Right atrium auricular region (tissue), 2 donors: ENCODE results near the gene KRTAP13-3. TPM values are rescaled to one million over a fixed set of nuclear protein-coding genes. Genes with fewer than 3 reads are reported as not detected.

Source experiments
- DNase-seq: peaks from one replicate; pipeline ENCODE4 v3.0.0-alpha.2; 2019; ENCODE audit warnings: low spot score
- H3K27ac ChIP-seq, 2 donors: fragments of 200-600 bp; sonication (generic); 1 replicate in 1 of 2; 2 replicates in 1 of 2; pipeline ENCODE4 v1.5.1; 2016 to 2019
- H3K27me3 ChIP-seq, 2 donors: fragments of 200-600 bp; sonication (generic); one replicate each; pipeline versions ENCODE4 v1.5.1 to v1.6.0; 2017 to 2019
- H3K36me3 ChIP-seq: fragments of 200-600 bp; sonication (generic); one replicate; pipeline ENCODE4 v1.5.1; 2016
- H3K4me1 ChIP-seq, 2 donors: fragments of 200-600 bp; sonication (generic); one replicate each; pipeline versions ENCODE4 v1.5.1 to v1.6.0; 2017 to 2019
- H3K4me3 ChIP-seq, 2 donors: fragments of 200-600 bp; sonication (generic); 1 replicate in 1 of 2; 2 replicates in 1 of 2; pipeline ENCODE4 v1.5.1; 2017 to 2019; ENCODE audit warnings: mild to moderate bottlenecking in 1 of 2, moderate library complexity in 1 of 2
- H3K9me3 ChIP-seq, 2 donors: fragments of 200-600 bp; sonication (generic); one replicate each; pipeline ENCODE4 v1.5.1; 2019
- CTCF ChIP-seq, 2 donors: fragments of 200-600 bp; sonication (generic); IDR thresholded peaks; one replicate each; pipeline ENCODE4 v1.5.1; 2019; ENCODE audit warnings: antibody characterized with exemption in 2 of 2
- total RNA-seq, 2 donors: library from RNA; depleted of rRNA; stranded (reverse); fragments of >200 nt; gene quantifications; one replicate each; pipeline ENCODE4 v1.1.0, GENCODE V29; 2016

KRTAP13-3 gene
- total RNA-seq, 2 donors from 2014 or later = not detected

- DNase-seq = no peak
- Histone ChIP-seq H3K36me3 (no peaks in the 10 kb centered on the region), H3K27ac (no peak within 1 kb of the TSS), H3K4me3 (no peak within 1 kb of the TSS), H3K9me3 (no peaks in the 10 kb centered on the region), H3K27me3 (no peaks in the 10 kb centered on the region), H3K4me1 (no peaks in the 10 kb centered on the region)
- TF ChIP-seq CTCF (IDR thresholded peaks at IDR 0.05) = no peak
Observed at GRCh38 chr21:30430170-30430655, 4.5 kb upstream of the KRTAP13-3 start, which contains the start of gene KRTAP13-4. Gene KRTAP13-4, plus strand, starts transcription at chr21:30430220. Its CDS starts 56 bp downstream, at chr21:30430276.

- no peak overlapping the region for H3K4me3 ChIP-seq
- no peaks in the 10 kb centered on the region for H3K9me3 ChIP-seq
- H3K4me1 ChIP-seq = no peaks in the 10 kb centered on the region
- no peak overlapping the region for H3K27ac ChIP-seq
- no peaks in the 10 kb centered on the region for H3K36me3 ChIP-seq
- no peak for TF ChIP-seq CTCF (IDR thresholded peaks at IDR 0.05)
- no peak for DNase-seq
- H3K27me3 ChIP-seq = no peaks in the 10 kb centered on the region
Observed at GRCh38 chr21:30426731-30427130, 1.0 kb upstream of the KRTAP13-3 start.

GRCh38 chr21:30415993-30416392, 9.7 kb downstream of the KRTAP13-3 start:
- Histone ChIP-seq H3K4me1 (no peaks in the 10 kb centered on the region), H3K36me3 (no peaks in the 10 kb centered on the region), H3K27me3 (no peaks in the 10 kb centered on the region), H3K4me3 (no peak overlapping the region), H3K27ac (no peak overlapping the region), H3K9me3 (no peaks in the 10 kb centered on the region)
- no peak for TF ChIP-seq CTCF (IDR thresholded peaks at IDR 0.05)
- no peak for DNase-seq

DNA sequence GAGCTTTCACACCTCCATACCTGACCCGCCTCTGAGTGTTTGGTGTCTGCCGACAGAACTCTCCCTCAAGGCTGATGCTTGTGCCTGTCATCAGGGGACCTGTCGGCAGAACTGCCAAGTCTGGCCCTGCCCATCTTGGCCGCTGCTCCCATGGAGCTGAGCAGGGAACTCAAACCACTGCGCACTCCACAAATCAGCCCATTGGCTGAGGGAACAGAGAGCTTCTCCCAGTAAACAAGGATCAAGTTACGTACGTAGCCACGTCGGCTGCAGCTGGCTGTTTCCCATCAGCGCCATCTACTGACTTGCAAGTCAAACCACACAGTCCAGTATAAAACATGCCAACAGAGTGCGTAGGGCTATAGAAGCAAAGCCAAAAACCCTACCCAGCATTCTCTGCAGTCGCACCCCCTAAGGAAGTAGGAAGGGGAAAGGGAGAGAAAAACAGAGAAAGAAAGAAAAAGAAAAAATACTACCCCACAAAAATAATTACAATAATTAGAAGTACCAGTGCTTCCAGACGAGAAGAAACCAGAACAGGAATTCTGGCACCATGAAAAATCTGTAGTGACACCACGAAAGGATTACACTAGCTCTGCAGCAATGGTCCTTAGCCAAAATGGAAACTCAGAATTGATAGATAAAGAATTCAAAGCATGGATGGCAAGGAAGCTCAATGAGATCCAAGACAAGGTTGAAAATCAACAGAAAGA, 16.8 kb downstream of the KRTAP13-3 start:
- no peak for DNase-seq
- Histone ChIP-seq H3K36me3 (no peaks in the 10 kb centered on the region), H3K4me1 (no peaks in the 10 kb centered on the region), H3K27ac (no peak overlapping the region), H3K27me3 (no peaks in the 10 kb centered on the region), H3K9me3 (peaks cover 0 to 17% of the 10 kb centered on the region in 2 donors), H3K4me3 (no peak overlapping the region)
- TF ChIP-seq CTCF (IDR thresholded peaks at IDR 0.05) = peak in 1 of 2 donors; percentile 36

DNA sequence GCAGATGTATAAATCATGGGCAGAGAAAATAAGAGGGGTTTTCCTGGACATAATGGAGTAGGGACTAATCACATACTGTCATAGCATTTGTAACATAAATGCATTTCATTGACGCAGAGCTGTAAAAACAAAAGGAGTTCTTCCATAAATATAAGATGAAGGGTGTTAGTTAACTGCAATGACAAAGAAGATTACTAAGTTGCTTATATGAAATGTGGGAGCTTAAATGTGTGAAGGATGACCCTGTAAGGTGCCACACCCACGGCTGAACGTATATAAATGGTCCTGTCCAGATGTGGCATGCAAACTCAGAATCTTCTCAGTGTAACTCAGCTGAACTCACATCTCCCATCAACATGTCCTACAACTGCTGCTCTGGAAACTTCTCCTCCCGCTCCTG, 30.0 kb downstream of the KRTAP13-3 start, which contains the start of gene KRTAP13-1:
Gene KRTAP13-1, plus strand, starts transcription at position 301 of the 400 bp plus-strand sequence. Its CDS starts 56 bp downstream, at position 357.
- H3K4me3 ChIP-seq = no peak within 1 kb of the TSS
- peaks cover 0 to 5% of the 10 kb centered on the region in 2 donors for H3K9me3 ChIP-seq
- TF ChIP-seq CTCF (IDR thresholded peaks at IDR 0.05) = no peak
- H3K36me3 ChIP-seq = no peaks in the 10 kb centered on the region
- H3K27me3 ChIP-seq = no peaks in the 10 kb centered on the region
- H3K4me1 ChIP-seq = no peaks in the 10 kb centered on the region
- DNase-seq = no peak
- no peak within 1 kb of the TSS for H3K27ac ChIP-seq
